ENCODE measurements around the gene PLOD1. TPM values are rescaled to one million over a fixed set of nuclear protein-coding genes. Genes with fewer than 3 reads are reported as not detected.
"Not testable (repeated sequence)": the region's sequence is repeated elsewhere in the genome, so short reads cannot be mapped to it uniquely, and the experiment has no call there.

The PLOD1 gene
- total RNA-seq, 1 experiment from 2014 or later = 46.9 TPM

DNA sequence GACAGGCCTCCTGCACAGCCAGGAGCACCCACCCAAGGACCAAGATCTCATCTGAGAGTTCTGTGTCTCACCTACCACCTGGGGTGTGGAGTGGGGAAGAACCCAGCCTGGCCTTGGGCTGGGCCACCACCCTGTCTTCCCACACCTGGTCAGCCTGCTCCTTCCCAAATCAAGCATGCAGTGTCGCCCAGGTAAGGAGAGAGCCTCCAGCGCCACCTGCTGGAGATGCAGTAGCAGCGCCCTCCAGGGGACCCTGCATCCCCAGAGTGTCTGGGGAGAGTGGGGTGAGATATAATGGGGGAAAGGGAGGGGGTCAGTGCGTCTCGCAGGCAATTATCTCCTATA, 40.6 kb upstream of the PLOD1 start (continued):
- TF ChIP-seq ZNF425 (CRISPR knock-in tag; conservative IDR thresholded peaks at IDR 0.05) (no peak), FOXK1 (CRISPR knock-in tag; IDR thresholded peaks at IDR 0.05) (no peak), ESRRA (CRISPR knock-in tag; IDR thresholded peaks at IDR 0.05; ENCODE audit: borderline replicate concordance) (no peak), RORB (CRISPR knock-in tag; IDR thresholded peaks at IDR 0.05) (no peak), TEAD1 (CRISPR knock-in tag; IDR thresholded peaks at IDR 0.05) (0 out of 2 replicates have a peak, but pooled peaks have one; percentile 17)

- H3K9me3 Mint-ChIP-seq; H3K4me1 Mint-ChIP-seq; DNase-seq (ENCODE audit: low spot score); H3K27ac Mint-ChIP-seq; POLR2A ChIA-PET; H3K36me3 Mint-ChIP-seq; CTCF ChIA-PET; H3K4me3 Mint-ChIP-seq; ATAC-seq; H3K27me3 Mint-ChIP-seq (ENCODE audit: low read depth): not testable (repeated sequence)
Measured at GRCh38 chr1:11894501-11894900, 40.0 kb upstream of the PLOD1 start.

DNA sequence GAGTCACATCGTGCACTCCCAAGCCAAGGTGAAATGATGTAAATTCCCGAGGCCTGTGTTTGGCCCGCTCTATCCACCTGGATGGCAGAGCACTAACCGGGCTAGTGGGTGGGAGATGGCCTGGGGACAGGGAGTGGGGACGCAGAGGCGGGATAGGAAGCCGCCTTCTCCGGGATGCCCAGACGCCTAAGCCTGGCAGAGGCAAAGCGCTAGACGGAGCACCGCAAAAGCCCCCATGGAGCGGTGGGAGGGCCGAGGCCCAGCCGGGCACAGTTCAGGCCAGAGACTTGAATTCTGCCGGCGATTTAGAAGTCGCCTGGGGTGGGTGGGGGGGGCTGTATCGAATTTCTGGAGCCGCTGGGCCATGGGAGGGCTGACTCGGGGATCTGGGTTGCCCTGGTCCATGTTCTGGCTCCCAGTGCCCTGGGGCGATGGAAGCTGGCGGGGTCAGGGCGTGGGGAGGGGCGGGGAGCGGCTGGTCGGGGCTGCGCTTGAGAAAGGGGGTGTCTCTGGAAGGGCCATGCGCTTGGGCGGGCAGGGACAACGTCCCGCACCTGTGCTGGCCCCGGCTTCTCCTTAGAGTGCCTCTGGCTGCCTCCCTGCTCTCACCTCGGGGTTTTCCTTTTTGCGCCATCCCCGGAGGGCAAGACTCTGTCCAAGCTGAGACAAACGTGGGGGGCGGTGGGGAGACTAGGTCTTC, 36.3 kb upstream of the PLOD1 start:
- ATAC-seq = no peak
- no peaks in the 10 kb centered on the region; the same call in 1 of the 2 replicates for H3K27me3 Mint-ChIP-seq (ENCODE audit: low read depth)
- CTCF ChIA-PET = interaction anchor here (1.0 to 2.4 kb wide), 5 partner anchors 10 to 113 kb away, joined by 3 to 8 read pairs (median 5); no protein-coding TSS in a partner anchor

More for the DNA sequence above, 36.3 kb upstream of the PLOD1 start:
- TF ChIP-seq JUN (CRISPR knock-in tag; IDR thresholded peaks at IDR 0.05) (no peak), TCF7 (CRISPR knock-in tag; IDR thresholded peaks at IDR 0.05; ENCODE audit: low read depth) (no peak), CREM (CRISPR knock-in tag; IDR thresholded peaks at IDR 0.05) (no peak), ZSCAN18 (CRISPR knock-in tag; IDR thresholded peaks at IDR 0.05) (no peak), TEAD1 (CRISPR knock-in tag; IDR thresholded peaks at IDR 0.05) (no peak), NFYB (CRISPR knock-in tag; conservative IDR thresholded peaks at IDR 0.05; ENCODE audit: low read depth) (no peak), ZNF317 (CRISPR knock-in tag; IDR thresholded peaks at IDR 0.05; ENCODE audit: borderline replicate concordance, low read depth) (no peak), PRDM15 (CRISPR knock-in tag; IDR thresholded peaks at IDR 0.05) (no peak), MXD4 (CRISPR knock-in tag; IDR thresholded peaks at IDR 0.05; ENCODE audit: borderline replicate concordance) (no peak), GTF2I (CRISPR knock-in tag; conservative IDR thresholded peaks at IDR 0.05) (no peak)
- Mint-ChIP-seq H3K4me3 (no peak overlapping the region), H3K9me3 (no peaks in the 10 kb centered on the region), H3K36me3 (no peaks in the 10 kb centered on the region), H3K4me1 (peaks cover 4% of the 10 kb centered on the region), H3K27ac (no peak overlapping the region)
- POLR2A ChIA-PET = interaction anchor here (2.0 kb wide), 1 partner anchor 10 kb away, joined by 8 read pairs; no protein-coding TSS in a partner anchor
- no peak for DNase-seq (ENCODE audit: low spot score)

Data from WTC11 (cell line).